GM23248 (cell line): ENCODE results near the gene NEK6.

ENCODE experiments used
- EZH2 ChIP-seq: fragments of 200-600 bp; sonication (generic); IDR thresholded peaks from 2 replicates; pipeline ENCODE4 v1.6.1; 2018; ENCODE audit warnings: antibody characterized with exemption, mild to moderate bottlenecking; ENCODE audit not compliant: insufficient read depth, poor library complexity, severe bottlenecking
- EZH2phosphoT487 ChIP-seq: fragments of 200-600 bp; sonication (generic); IDR thresholded peaks from 2 replicates; pipeline ENCODE4 v1.6.1; 2018; ENCODE audit warnings: antibody characterized with exemption, moderate library complexity, mild to moderate bottlenecking, low read depth; ENCODE audit not compliant: insufficient read depth

DNA sequence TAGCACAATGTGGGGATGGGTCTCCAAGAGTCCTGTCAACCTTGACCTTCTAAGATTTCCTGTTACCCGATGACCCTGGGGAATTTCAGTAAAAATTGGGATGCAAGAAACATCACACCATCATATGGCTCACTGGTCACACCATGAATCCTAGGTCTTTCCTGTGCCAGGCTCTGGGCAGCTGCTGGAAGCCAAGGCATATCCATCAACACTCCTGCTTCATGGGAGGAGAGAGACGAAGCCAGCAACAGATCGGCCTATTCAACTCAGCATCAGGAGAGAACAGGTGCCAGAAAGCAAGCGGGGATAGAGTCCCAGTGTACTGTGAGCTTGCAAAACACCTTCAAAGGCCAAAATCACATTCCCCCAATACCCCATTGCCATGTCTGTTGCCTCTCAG, 6.5 kb upstream of the NEK6 start:
- TF ChIP-seq EZH2 (no peak), EZH2phosphoT487 (no peak)
